GM19463 (cell line): ENCODE measurements around the gene MARK2.
A peak's percentile ranks its signal among the peaks of the same experiment; 100 is the strongest.
"Not testable (repeated sequence)": the region's sequence is repeated elsewhere in the genome, so short reads cannot be mapped to it uniquely, and the experiment has no call there.

Experiments
- ATAC-seq: cut with Tn5 transposase; IDR thresholded peaks from one replicate; pipeline ENCODE4 v1.9.1; 2021; ENCODE audit warnings: mild to moderate bottlenecking, moderate library complexity; ENCODE audit not compliant: unreplicated experiment

The MARK2 gene

DNA sequence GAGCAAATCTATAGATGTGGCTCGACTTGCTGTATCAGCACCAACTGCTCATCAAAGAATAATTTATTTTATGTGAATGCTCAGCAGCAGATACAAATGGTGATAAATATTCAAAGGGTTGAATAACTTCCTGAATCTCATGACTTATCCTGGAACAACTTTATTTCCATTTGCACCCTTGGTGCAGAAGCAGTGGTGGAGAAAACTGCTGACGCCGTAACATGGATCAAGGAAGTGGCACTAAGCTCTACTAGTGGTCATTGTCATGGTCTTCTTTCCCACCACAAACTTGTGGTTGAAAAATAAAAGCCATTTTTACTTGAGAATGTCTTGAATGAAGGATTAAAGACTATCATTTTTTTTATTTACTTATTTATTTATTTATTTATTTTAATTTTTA lies 14.6 kb downstream of the MARK2 start:
- ATAC-seq: no peak

DNA sequence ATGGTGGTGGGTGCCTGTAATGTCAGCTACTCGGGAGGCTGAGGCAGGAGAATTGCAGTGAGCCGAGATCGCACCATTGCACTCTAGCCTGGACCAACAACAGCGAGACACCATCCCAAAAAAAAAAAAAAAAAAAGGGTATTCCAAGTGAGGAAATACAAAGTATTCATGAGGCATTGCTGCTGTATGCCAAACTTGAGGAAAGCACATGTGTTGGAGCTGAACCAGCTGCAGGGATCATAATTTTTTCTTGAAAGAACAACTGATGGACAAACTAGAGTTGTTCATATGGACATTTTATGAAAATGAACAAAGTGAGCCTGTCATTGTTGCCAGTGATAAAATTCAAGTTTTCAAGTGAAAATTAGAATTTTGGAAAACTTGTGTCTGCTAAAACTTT lies 15.8 kb downstream of the MARK2 start:
- ATAC-seq: no peak

DNA sequence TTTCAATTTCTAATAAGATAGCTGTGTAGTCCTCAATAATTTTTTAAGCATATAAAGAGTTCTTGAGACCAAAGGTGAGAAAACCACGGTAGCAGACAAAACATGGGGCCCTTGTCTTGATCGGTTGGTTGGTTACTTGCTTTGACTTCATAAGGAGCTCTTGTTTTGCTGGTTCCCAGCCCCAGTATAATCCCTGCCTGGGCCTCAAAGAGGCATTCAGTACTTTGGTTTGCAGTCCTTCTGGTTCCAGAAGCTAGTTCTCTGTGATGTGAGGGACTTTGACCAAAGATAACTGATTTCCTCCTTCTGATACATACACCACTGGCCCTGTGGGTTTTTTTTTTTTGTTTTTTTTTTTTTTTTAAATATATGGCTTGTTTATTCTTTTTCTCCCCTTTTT lies 17.1 kb downstream of the MARK2 start:
- ATAC-seq: no peak

GRCh38 chr11:63858628-63859550 lies 20.0 kb downstream of the MARK2 start:
- no peak for ATAC-seq

DNA sequence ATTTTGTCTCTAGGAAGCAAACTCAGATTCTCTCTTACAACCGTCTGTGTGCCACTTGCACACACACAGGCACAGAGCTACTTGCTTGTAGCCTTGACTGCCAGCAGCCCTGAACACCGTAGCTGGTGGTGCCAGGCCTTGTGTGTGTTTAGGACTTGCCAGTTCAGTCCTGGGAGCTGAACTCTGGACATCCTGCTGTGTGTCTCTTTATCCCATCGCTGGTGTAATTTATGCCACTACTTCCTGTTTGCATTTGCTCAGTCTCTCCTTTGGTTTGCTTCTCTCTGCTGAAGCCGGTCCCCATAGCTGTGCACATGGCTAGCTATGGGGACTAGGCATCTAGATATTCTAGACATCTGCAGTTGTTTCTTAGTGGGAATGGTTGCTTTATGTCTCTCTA lies 24.0 kb downstream of the MARK2 start:
- no peak for ATAC-seq

GRCh38 chr11:63863620-63864019 lies 24.7 kb downstream of the MARK2 start:
- ATAC-seq: not testable (repeated sequence)

DNA sequence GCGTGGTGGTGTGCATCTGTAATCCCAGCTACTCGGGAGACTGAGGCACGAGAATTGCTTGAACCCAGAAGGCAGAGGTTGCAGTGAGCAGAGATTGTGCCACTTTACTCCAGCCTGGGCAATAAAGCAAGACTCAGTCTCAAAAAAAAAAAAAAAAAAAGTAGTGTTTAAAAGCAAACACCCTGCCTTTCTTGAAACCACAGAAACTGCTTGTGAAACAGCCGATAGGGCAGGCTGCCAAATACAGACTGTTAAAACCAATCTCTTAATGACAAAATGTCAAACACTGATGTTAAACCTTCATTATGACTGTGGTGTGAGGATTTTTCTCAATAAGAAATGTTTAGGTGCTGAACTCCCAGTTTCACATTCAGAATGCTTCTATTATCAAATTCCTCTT lies 27.3 kb downstream of the MARK2 start:
- peak; percentile 57 for ATAC-seq

DNA sequence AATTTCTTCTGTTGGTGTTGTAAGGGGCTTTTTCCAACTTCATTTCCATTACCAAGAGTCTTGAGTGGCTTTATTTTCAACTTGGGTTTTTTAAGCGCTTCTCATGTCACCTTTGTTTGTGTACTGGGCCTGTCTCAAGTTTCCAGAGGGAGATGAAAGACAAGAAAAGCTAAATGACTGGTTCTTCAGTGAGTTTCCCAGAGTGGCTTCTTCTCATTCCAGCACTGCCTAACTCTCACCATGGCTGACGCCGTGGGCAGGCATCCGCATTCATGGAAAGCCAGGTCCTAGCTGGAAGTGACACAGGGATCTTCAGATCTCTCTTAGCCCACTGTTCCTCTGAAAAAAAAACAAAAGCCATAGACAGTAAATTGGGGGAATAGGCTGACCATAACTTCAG lies 28.6 kb downstream of the MARK2 start:
- no peak for ATAC-seq

DNA sequence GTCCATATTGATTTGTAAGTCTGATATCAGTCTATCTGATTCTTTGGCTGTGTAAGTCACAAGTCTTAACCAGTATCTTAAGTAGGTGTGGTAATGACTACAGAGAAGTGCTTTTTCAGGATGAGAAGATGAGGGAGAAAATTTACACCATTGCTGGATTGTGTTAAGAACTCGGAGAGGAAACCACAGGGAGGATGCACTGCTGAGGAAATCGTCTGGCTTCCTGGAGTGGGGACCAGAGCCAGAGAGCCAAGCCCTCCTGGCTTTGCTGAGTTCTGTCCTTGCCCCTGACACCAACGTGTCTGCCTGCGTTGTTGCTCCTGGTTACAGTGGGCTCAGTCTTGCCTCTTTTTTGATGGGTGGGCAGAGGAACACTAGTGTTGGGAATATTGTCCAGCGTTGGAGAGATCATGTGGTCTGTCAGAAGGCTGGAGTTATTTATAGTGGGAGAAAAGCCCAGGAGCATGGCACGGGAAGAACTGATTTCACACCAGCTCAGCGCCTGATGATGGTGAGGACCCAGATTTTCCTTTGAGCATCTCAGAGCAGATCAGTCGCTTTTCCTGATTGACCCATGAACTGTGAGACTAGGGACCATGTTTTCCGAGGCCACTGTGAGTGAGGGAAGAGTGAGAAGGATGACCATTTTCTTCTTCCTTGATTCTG lies 29.6 kb downstream of the MARK2 start:
- ATAC-seq: no peak

GRCh38 chr11:63869171-63869591 lies 30.3 kb downstream of the MARK2 start:
- no peak for ATAC-seq

GRCh38 chr11:63869683-63870082 lies 30.8 kb downstream of the MARK2 start:
- no peak for ATAC-seq

DNA sequence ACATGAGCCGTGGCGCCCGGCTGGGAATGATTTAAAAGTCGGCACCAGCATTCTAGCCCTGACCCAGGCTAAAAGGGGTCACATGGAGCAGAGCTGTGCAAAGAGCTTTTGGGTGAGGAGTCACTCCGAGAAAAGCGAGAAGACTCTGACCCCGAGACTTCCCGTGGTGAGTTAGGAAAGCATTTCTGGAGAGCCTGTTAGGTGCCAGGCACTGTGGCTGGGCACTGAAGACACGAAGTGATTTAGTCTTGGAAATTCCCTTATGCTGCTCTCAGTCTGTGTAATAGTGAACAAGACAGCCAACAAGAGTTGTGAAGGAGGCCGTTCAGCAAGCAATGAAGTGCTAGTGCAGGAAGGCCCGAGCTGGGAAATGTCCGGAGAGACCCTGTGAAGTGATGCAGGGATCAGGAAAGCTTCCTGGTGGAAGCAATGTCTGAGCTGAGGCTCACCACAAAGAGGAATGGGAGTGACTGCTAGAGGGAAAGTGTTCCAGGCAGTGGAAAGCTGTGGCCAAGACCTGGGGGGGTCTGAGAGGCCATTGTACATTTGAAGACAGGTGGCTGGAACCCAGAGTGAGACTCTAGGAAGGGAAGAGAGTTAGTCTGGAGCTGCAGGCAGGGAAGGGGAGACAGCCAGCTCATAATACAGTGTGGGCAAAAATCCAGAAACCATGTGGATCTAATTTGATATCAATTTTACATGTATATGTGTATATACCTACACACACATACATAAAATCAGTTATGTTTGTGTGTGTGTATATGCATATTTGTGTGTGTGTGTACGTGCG lies 31.6 kb downstream of the MARK2 start:
- no peak for ATAC-seq

DNA sequence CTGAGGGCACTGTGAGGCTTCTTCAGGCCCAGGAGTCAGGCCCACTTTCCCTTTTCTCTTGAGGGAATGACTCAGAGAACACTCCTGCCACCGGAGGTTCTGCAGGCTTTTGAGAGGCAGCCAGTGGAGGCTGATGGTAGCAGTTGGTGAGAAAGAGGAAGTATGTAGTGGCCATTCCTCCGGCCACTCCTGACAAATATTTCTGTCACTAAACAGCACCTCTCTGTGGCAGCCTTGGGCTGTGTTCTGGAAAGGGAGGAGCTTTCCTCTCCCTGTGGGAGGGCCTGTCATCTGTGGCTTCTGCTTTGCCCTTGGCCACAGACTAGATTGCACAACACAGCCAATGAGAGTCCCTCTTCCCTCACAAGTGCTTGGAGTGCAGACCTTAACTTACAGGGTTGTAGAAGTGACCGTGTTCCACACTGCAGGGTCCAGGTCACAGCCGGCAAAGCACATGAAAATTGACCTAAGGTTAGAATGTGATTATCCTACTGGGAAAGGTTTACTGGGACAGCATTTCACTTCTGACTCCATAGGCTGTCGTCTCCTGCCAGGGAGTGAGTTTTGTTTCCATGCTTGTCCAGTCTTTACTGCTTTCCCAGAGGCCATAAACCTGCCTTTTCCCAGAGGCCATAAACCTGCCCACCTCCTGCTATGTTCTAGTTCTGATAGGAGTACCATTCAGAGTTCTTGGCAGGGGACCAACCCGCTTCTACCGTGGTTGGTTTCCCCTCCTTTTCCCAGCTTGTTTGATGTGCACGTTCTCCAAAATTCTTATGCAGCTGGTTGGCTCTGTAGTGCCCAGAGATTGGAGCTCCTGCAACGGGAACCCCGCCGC lies 33.3 kb downstream of the MARK2 start:
- ATAC-seq: peak; percentile 92

- no peak for ATAC-seq
Observed at GRCh38 chr11:63872800-63873197, 33.9 kb downstream of the MARK2 start.

GRCh38 chr11:63873311-63873710 lies 34.4 kb downstream of the MARK2 start:
- no peak for ATAC-seq

GRCh38 chr11:63874511-63874910 lies 35.6 kb downstream of the MARK2 start:
- ATAC-seq: no peak

GRCh38 chr11:63875506-63876065 lies 36.7 kb downstream of the MARK2 start:
- no peak for ATAC-seq

- ATAC-seq: no peak
Observed at GRCh38 chr11:63876616-63877015, 37.7 kb downstream of the MARK2 start.

DNA sequence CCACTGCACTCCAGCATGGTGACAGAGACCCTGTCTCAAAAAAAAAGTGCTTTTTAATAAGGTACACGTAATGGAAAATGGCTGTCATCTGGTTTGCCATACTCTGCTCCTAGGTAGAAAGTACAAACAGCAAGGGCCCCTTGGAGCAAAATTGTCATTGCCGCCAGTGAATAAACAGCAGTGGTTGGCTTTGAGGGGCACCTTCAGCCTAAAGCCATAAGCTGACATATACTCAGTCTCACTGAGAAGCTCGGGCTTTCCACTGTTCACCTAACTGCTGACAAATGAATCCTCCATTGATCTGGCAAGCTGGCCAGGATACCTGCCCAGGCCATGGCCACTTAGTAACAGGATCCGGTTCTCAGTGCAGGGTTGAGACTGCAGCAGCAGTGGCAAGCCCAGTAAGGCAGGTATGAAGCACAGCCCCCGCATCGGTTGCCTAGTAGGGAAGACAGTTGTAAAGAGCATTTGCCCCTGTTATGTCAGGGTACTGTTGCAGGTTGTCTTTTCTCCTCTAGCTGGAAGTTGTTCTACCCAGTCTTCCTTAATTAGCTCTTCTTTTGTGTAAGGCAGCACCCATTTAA lies 38.8 kb downstream of the MARK2 start:
- ATAC-seq: no peak
